Liver (tissue), 3 donors: ENCODE data around the gene OPN1SW.

Experiments
- ATF3 ChIP-seq: IDR thresholded peaks from 2 replicates; pipeline ENCODE4 v1.6.1; 2016; ENCODE audit warnings: antibody characterized with exemption
- CTCF ChIP-seq: fragments of 150-350 bp; IDR thresholded peaks from 2 replicates; pipeline ENCODE4 v1.5.1; 2017; ENCODE audit warnings: improper control_type of control experiment, low read depth, low read length; ENCODE audit not compliant: missing input control
- EGR1 ChIP-seq, 2 donors: IDR thresholded peaks; 2 replicates each; pipeline ENCODE4 v1.6.1; 2016 to 2018; ENCODE audit warnings: antibody characterized with exemption in 2 of 2, low read depth in 2 of 2
- FOXA1 ChIP-seq: IDR thresholded peaks from 2 replicates; pipeline ENCODE4 v1.6.1; 2016; ENCODE audit warnings: antibody characterized with exemption
- FOXA2 ChIP-seq: IDR thresholded peaks from 2 replicates; pipeline ENCODE4 v1.6.1; 2016; ENCODE audit warnings: antibody characterized with exemption
- GABPA ChIP-seq, 2 donors: IDR thresholded peaks in 1 of 2; conservative IDR thresholded peaks in 1 of 2; 2 replicates each; pipeline ENCODE4 v1.6.1; 2016; ENCODE audit warnings: antibody characterized with exemption in 2 of 2, mild to moderate bottlenecking in 1 of 2, moderate library complexity in 1 of 2
- HNF4G ChIP-seq: IDR thresholded peaks from 2 replicates; pipeline ENCODE4 v1.6.1; 2016; ENCODE audit warnings: antibody characterized with exemption
- JUND ChIP-seq, 2 donors: IDR thresholded peaks; 2 replicates each; pipeline ENCODE4 v1.6.1; 2016; ENCODE audit warnings: antibody characterized with exemption in 2 of 2
- MAX ChIP-seq: IDR thresholded peaks from 2 replicates; pipeline ENCODE4 v1.6.1; 2016; ENCODE audit warnings: antibody characterized with exemption
- RAD21 ChIP-seq, 2 donors: IDR thresholded peaks; 2 replicates each; pipeline ENCODE4 v1.6.1; 2016; ENCODE audit warnings: antibody characterized with exemption in 2 of 2, mild to moderate bottlenecking in 2 of 2
- REST ChIP-seq: IDR thresholded peaks from 2 replicates; pipeline ENCODE4 v1.6.1; 2016; ENCODE audit warnings: antibody characterized with exemption, mild to moderate bottlenecking
- TAF1 ChIP-seq: conservative IDR thresholded peaks from 2 replicates; pipeline ENCODE4 v1.6.1; 2016; ENCODE audit warnings: antibody characterized with exemption, mild to moderate bottlenecking
- YY1 ChIP-seq: IDR thresholded peaks from 2 replicates; pipeline ENCODE4 v1.6.1; 2016; ENCODE audit warnings: antibody characterized with exemption, mild to moderate bottlenecking
- ZBTB33 ChIP-seq: IDR thresholded peaks from 2 replicates; pipeline ENCODE4 v1.6.1; 2016; ENCODE audit warnings: antibody characterized with exemption
- donor health status: healthy.
- donor health status: healthy.

- TF ChIP-seq CTCF, result no peak
- no peak for TF ChIP-seq REST
- no peak for TF ChIP-seq RAD21 (IDR thresholded peaks at IDR 0.05)
- no peak for TF ChIP-seq FOXA1
- TF ChIP-seq MAX, result no peak
- TF ChIP-seq TAF1, result no peak
- TF ChIP-seq ZBTB33, result no peak
- no peak for TF ChIP-seq GABPA (IDR thresholded peaks at IDR 0.05 in 1 of 2, conservative IDR thresholded peaks at IDR 0.05 in 1 of 2)
- no peak for TF ChIP-seq YY1
- TF ChIP-seq JUND (IDR thresholded peaks at IDR 0.05), result no peak
- no peak for TF ChIP-seq EGR1 (IDR thresholded peaks at IDR 0.05; ENCODE audit: low read depth in 2 of 2)
- no peak for TF ChIP-seq HNF4G
- TF ChIP-seq ATF3, result no peak
- TF ChIP-seq FOXA2, result no peak
Observed at GRCh38 chr7:128818694-128819093, 43.1 kb upstream of the OPN1SW start.
